Spleen (tissue), 11 donors: ENCODE results near the gene SLC45A1. TPM values are rescaled to one million over a fixed set of nuclear protein-coding genes. Genes with fewer than 3 reads are reported as not detected.

ENCODE experiments used
- DNase-seq: peaks from one replicate; pipeline ENCODE4 v3.0.0-alpha.2; 2020
- H3K27ac ChIP-seq, 8 donors: fragments of 200-600 bp; sonication (generic) in 7 of 8; 1 replicate in 4 of 8; 2 replicates in 4 of 8; pipeline versions ENCODE4 v1.5.0 to v1.8.0; 2016 to 2021; ENCODE audit warnings: inconsistent platforms in 4 of 8, mild to moderate bottlenecking in 4 of 8, moderate library complexity in 1 of 8
- H3K27me3 ChIP-seq, 7 donors: fragments of 200-600 bp; sonication (generic) in 6 of 7; replicated peaks in 1 of 7; 1 replicate in 4 of 7; 2 replicates in 3 of 7; pipeline versions ENCODE4 v1.5.0 to v1.8.0; 2016 to 2021; ENCODE audit warnings: inconsistent platforms in 3 of 7, mild to moderate bottlenecking in 1 of 7
- H3K36me3 ChIP-seq, 6 donors: fragments of 200-600 bp; sonication (generic) in 5 of 6; 1 replicate in 4 of 6; 2 replicates in 2 of 6; pipeline versions ENCODE4 v1.5.0 to v1.8.0; 2016 to 2021; ENCODE audit warnings: inconsistent platforms in 2 of 6
- H3K4me1 ChIP-seq, 6 donors: fragments of 200-600 bp; sonication (generic) in 5 of 6; 1 replicate in 3 of 6; 2 replicates in 3 of 6; pipeline versions ENCODE4 v1.5.0 to v1.8.0; 2016 to 2021; ENCODE audit warnings: inconsistent platforms in 3 of 6
- H3K4me3 ChIP-seq, 8 donors: fragments of 200-600 bp; sonication (generic) in 7 of 8; 1 replicate in 4 of 8; 2 replicates in 4 of 8; pipeline versions ENCODE4 v1.5.0 to v1.8.0; 2016 to 2021; ENCODE audit warnings: inconsistent platforms in 4 of 8, mild to moderate bottlenecking in 4 of 8, moderate library complexity in 2 of 8
- H3K9me3 ChIP-seq, 8 donors: fragments of 200-600 bp; sonication (generic) in 7 of 8; 1 replicate in 4 of 8; 2 replicates in 4 of 8; pipeline versions ENCODE4 v1.5.0 to v1.8.0; 2016 to 2021; ENCODE audit warnings: inconsistent platforms in 4 of 8
- CTCF ChIP-seq, 11 experiments: fragments of 200-600 bp in 7 of 11; fragments of 450-650 bp in 4 of 11; sonication (generic) in 4 of 11; IDR thresholded peaks in 8 of 11; conservative IDR thresholded peaks in 3 of 11; 1 replicate in 7 of 11; 2 replicates in 4 of 11; pipeline versions ENCODE4 v1.4.0 to v1.8.0; 2016 to 2021; ENCODE audit warnings: antibody characterized with exemption in 11 of 11, inconsistent platforms in 4 of 11, mild to moderate bottlenecking in 1 of 11
- POLR2A ChIP-seq, 3 donors: fragments of 450-650 bp; IDR thresholded peaks; one replicate each; pipeline ENCODE4 v1.5.1; 2017; ENCODE audit warnings: antibody characterized with exemption in 3 of 3, mild to moderate bottlenecking in 1 of 3
- POLR2AphosphoS5 ChIP-seq, 3 donors: sonication (generic); formaldehyde crosslinking; IDR thresholded peaks; one replicate each; pipeline ENCODE4 v1.5.1; 2017; ENCODE audit warnings: antibody characterized with exemption in 3 of 3
- WGBS, 5 donors: extraction: QIAGEN DNeasy Blood & Tissue Kit in 3 of 5; methylation state at CpG; one replicate each; pipeline versions ENCODE4 v1.1.5 to v1.1.7; 2013 to 2018; 5-methylcytosine and 5-hydroxymethylcytosine counted together
- intact Hi-C: fragments of 100-400 bp; cut with DNase I; formaldehyde crosslinking; loops from one replicate; pipeline ENCODE4 v1.15.0; 2023; ENCODE audit warnings: low total_unique reads
- polyA plus RNA-seq, 3 donors: library from polyadenylated mRNA; stranded (reverse); fragments of 200-250 nt; gene quantifications; one replicate each; pipeline ENCODE4 v1.2.1, GENCODE V29; 2013
- total RNA-seq, 7 donors: library from RNA; depleted of rRNA in 3 of 7; stranded (reverse); fragments of >200 nt in 3 of 7; fragmentation: NEBNext Ultra II Directional in 4 of 7; extraction: Animal tissue kit (Norgen Biotek cat#: 25700) in 4 of 7; gene quantifications; one replicate each; pipeline versions ENCODE4 v1.1.0 to v1.2.1, GENCODE V29; 2016 to 2021
- donor health status: healthy with polysubstance abuse.
- donor health status: DM: no; HTN: no; CAD: no; lungs with moderate emphysema.
- donor health status: DM: no; HTN: no; CAD: no.
- donor health status: Bipolar disorder and iron deficiency.
- donor health status: healthy.
- donor health status: DM: no; HTN: no; CAD: no.
- donor health status: DM: yes; HTN: yes; CAD: no.

Gene SLC45A1
- total and polyA plus RNA-seq, 10 donors, result 1.3 to 3.3 (median 2.8) TPM

- H3K27me3 ChIP-seq, result no peaks in the 10 kb centered on the region
- H3K4me3 ChIP-seq, result no peak overlapping the region
- H3K36me3 ChIP-seq, result peaks cover 6 to 74% (median 61%) of the 10 kb centered on the region in 6 donors
- 87 to 91% (median 89%) methylated on average over 8 of the region's 8 CpGs for WGBS, 5 donors
- peaks cover 8 to 64% (median 36%) of the 10 kb centered on the region in 6 donors for H3K4me1 ChIP-seq
- TF ChIP-seq POLR2AphosphoS5 (IDR thresholded peaks at IDR 0.05), result no peak
- no peak for TF ChIP-seq POLR2A (IDR thresholded peaks at IDR 0.05)
- TF ChIP-seq CTCF (IDR thresholded peaks at IDR 0.05 in 8 of 11, conservative IDR thresholded peaks at IDR 0.05 in 3 of 11), result no peak
- DNase-seq, result no peak
- H3K27ac ChIP-seq, result peak overlapping the region in 4 of 8 donors; percentile 69 to 85 (median 77)
- H3K9me3 ChIP-seq, result no peaks in the 10 kb centered on the region
- intact Hi-C loops, result no loop called here
Measured at GRCh38 chr1:8354038-8354437, 36.1 kb downstream of the SLC45A1 start.

- WGBS, 5 donors, result 88 to 95% (median 90%) methylated on average over 19 to 24 of the region's 24 CpGs
- Histone ChIP-seq H3K36me3 (peaks cover 15 to 90% (median 74%) of the 10 kb centered on the region in 6 donors), H3K27ac (peak overlapping the region in 2 of 8 donors; percentile 19 to 55), H3K9me3 (no peaks in the 10 kb centered on the region), H3K4me1 (peaks cover 8 to 51% (median 32%) of the 10 kb centered on the region in 6 donors), H3K27me3 (no peaks in the 10 kb centered on the region), H3K4me3 (no peak overlapping the region)
- DNase-seq, result no peak
- TF ChIP-seq POLR2A (IDR thresholded peaks at IDR 0.05) (no peak), POLR2AphosphoS5 (IDR thresholded peaks at IDR 0.05) (peak in 1 of 3 donors; percentile 43)
- intact Hi-C loops, result no loop called here
Measured at GRCh38 chr1:8355439-8356255, 37.7 kb downstream of the SLC45A1 start.

GRCh38 chr1:8356256-8357209 lies 38.6 kb downstream of the SLC45A1 start:
- WGBS, 5 donors, result 90 to 95% (median 93%) methylated on average over 26 to 27 of the region's 27 CpGs
- H3K27ac ChIP-seq, result peak overlapping the region in 4 of 8 donors; percentile 19 to 62 (median 28)
- TF ChIP-seq POLR2AphosphoS5 (IDR thresholded peaks at IDR 0.05), result peak in 2 of 3 donors; percentile 10 to 62
- no peak for TF ChIP-seq POLR2A (IDR thresholded peaks at IDR 0.05)

GRCh38 chr1:8357329-8358101 lies 39.6 kb downstream of the SLC45A1 start:
- TF ChIP-seq POLR2A (IDR thresholded peaks at IDR 0.05), result no peak
- TF ChIP-seq POLR2AphosphoS5 (IDR thresholded peaks at IDR 0.05), result peak; percentile 47 to 67 (median 63)
- H3K27me3 ChIP-seq, result no peaks in the 10 kb centered on the region
- H3K36me3 ChIP-seq, result peaks cover 17 to 100% (median 93%) of the 10 kb centered on the region in 6 donors
- no peak overlapping the region for H3K4me3 ChIP-seq
- DNase-seq, result no peak
- WGBS, 5 donors, result 76 to 83% (median 79%) methylated on average over 11 to 14 of the region's 14 CpGs
- H3K4me1 ChIP-seq, result peaks cover 6 to 42% (median 25%) of the 10 kb centered on the region in 6 donors
- intact Hi-C loops, result no loop called here
- H3K27ac ChIP-seq, result peak overlapping the region in 6 of 8 donors; percentile 18 to 62 (median 26)
- H3K9me3 ChIP-seq, result no peaks in the 10 kb centered on the region

More at GRCh38 chr1:8356256-8357209, 38.6 kb downstream of the SLC45A1 start:
- H3K4me1 ChIP-seq, result peaks cover 8 to 42% (median 28%) of the 10 kb centered on the region in 6 donors
- no peak overlapping the region for H3K4me3 ChIP-seq
- H3K9me3 ChIP-seq, result no peaks in the 10 kb centered on the region
- no peak for DNase-seq
- intact Hi-C loops, result no loop called here
- H3K27me3 ChIP-seq, result no peaks in the 10 kb centered on the region
- H3K36me3 ChIP-seq, result peaks cover 15 to 99% (median 83%) of the 10 kb centered on the region in 6 donors
